Thoracic aorta (tissue), 2 donors: ENCODE results near the gene MACROD1. TPM values are rescaled to one million over a fixed set of nuclear protein-coding genes. Genes with fewer than 3 reads are reported as not detected.

Source experiments
- ATAC-seq: fragments of 150-250 bp; one replicate; pipeline ENCODE4 v1.8.0; 2017; ENCODE audit warnings: low read depth; ENCODE audit not compliant: insufficient number of reproducible peaks, low FRiP score
- DNase-seq: peaks from one replicate; pipeline ENCODE4 v3.0.0-alpha.2; 2020; ENCODE audit warnings: low spot score
- H3K27ac ChIP-seq, 2 donors: fragments of 200-600 bp; sonication (generic); 1 replicate in 1 of 2; 2 replicates in 1 of 2; pipeline ENCODE4 v1.5.1; 2016; ENCODE audit warnings: mild to moderate bottlenecking in 2 of 2, moderate library complexity in 2 of 2
- H3K27me3 ChIP-seq: fragments of 200-600 bp; sonication (generic); replicated peaks from 2 replicates; pipeline ENCODE4 v1.6.0; 2016; ENCODE audit warnings: mild to moderate bottlenecking; ENCODE audit not compliant: insufficient read depth
- H3K36me3 ChIP-seq: fragments of 200-600 bp; sonication (generic); one replicate; pipeline ENCODE4 v1.5.1; 2016
- H3K4me1 ChIP-seq, 2 donors: fragments of 200-600 bp; sonication (generic); 1 replicate in 1 of 2; 2 replicates in 1 of 2; pipeline versions ENCODE4 v1.5.1 to v1.6.0; 2016; ENCODE audit warnings: low read depth in 2 of 2, mild to moderate bottlenecking in 1 of 2; ENCODE audit not compliant: control insufficient read depth in 1 of 2
- H3K4me3 ChIP-seq: fragments of 200-600 bp; sonication (generic); 2 replicates; pipeline ENCODE4 v1.5.1; 2016; ENCODE audit warnings: mild to moderate bottlenecking
- H3K9me3 ChIP-seq: fragments of 200-600 bp; sonication (generic); 2 replicates; pipeline ENCODE4 v1.5.1; 2016
- CTCF ChIP-seq: fragments of 200-600 bp; sonication (generic); IDR thresholded peaks from one replicate; pipeline ENCODE4 v1.5.1; 2019; ENCODE audit warnings: antibody characterized with exemption
- total RNA-seq, 2 donors: library from RNA; depleted of rRNA; stranded (reverse); fragments of >200 nt; gene quantifications; one replicate each; pipeline versions ENCODE4 v1.1.0 to v1.2.3, GENCODE V29; 2016

MACROD1 gene
- total RNA-seq, 2 donors from 2014 or later: 15.8 to 17.6 TPM

DNA sequence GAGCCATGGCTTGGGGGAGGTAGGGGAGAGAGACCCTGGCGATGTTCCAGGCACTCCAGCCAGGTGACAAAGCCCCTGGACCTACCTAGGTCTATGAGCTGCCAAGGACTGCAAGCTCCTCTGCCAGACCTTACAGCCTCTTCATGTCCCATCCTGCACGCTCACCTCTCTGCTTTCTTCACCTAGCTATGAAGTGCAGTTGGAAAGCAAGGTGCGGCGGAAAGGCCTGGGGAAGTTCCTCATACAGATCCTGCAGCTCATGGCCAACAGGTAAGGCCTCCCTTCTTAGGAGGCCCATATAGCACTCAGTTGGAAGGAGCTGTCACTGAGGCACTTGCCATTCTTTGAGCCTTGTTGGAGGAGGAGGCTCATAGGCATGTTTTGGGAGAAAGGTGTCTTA lies 213.3 kb downstream of the MACROD1 start:
- Histone ChIP-seq H3K4me1 (no peaks in the 10 kb centered on the region), H3K36me3 (peaks cover 40% of the 10 kb centered on the region), H3K27me3 (no peaks in the 10 kb centered on the region), H3K4me3 (no peak overlapping the region), H3K27ac (no peak overlapping the region), H3K9me3 (no peaks in the 10 kb centered on the region)
- DNase-seq: no peak
- no peak for TF ChIP-seq CTCF
- no peak for ATAC-seq

GRCh38 chr11:63951779-63952536 lies 214.0 kb downstream of the MACROD1 start:
- no peak for ATAC-seq
- H3K4me1 ChIP-seq: no peaks in the 10 kb centered on the region
- DNase-seq: no peak
- H3K27me3 ChIP-seq: no peaks in the 10 kb centered on the region
- H3K9me3 ChIP-seq: no peaks in the 10 kb centered on the region
- H3K4me3 ChIP-seq: no peak overlapping the region
- peaks cover 40% of the 10 kb centered on the region for H3K36me3 ChIP-seq
- no peak overlapping the region for H3K27ac ChIP-seq
- no peak for TF ChIP-seq CTCF

Other genes starting within 250 kb of the MACROD1 start
- 1 to 10 TPM; 1.4 to 3.8 TPM for gene RCOR2, start 248.9 kb downstream of the MACROD1 start, total RNA-seq
- 10 to 100 TPM; 15.5 to 20.6 TPM for gene NAA40, start 227.1 kb downstream of the MACROD1 start, total RNA-seq
- 100 to 1,000 TPM; 178 to 469 TPM for gene COX8A, start 191.5 kb downstream of the MACROD1 start, total RNA-seq
- gene OTUB1, start 179.7 kb downstream of the MACROD1 start, total RNA-seq: 10 to 100 TPM; 37.7 to 85.6 TPM
- gene FLRT1, start 130.2 kb downstream of the MACROD1 start, total RNA-seq: under 1 TPM in 1 of 2 donors, not detected in 1; 0.41 TPM
- gene STIP1, start 20.1 kb upstream of the MACROD1 start, total RNA-seq: 10 to 100 TPM; 74.7 to 91.2 TPM
- 10 to 100 TPM; 47.2 to 66.6 TPM for gene FERMT3, start 40.6 kb upstream of the MACROD1 start, total RNA-seq
- gene TRPT1, start 60.1 kb upstream of the MACROD1 start, total RNA-seq: 10 to 100 TPM; 67.2 to 95.3 TPM
- gene NUDT22, start 60.2 kb upstream of the MACROD1 start, total RNA-seq: 10 to 100 TPM; 52.3 to 61.6 TPM
- gene DNAJC4, start 64.4 kb upstream of the MACROD1 start, total RNA-seq: 10 to 100 TPM; 13.5 to 53.2 TPM
- 100 to 1,000 TPM in 1 of 2 donors, 10 to 100 TPM in 1; 81.8 to 107 TPM for gene VEGFB, start 68.5 kb upstream of the MACROD1 start, total RNA-seq
- 10 to 100 TPM; 51.7 to 53.0 TPM for gene FKBP2, start 75.0 kb upstream of the MACROD1 start, total RNA-seq
- 100 to 1,000 TPM in 1 of 2 donors, 10 to 100 TPM in 1; 75.3 to 122 TPM for gene PPP1R14B, start 80.8 kb upstream of the MACROD1 start, total RNA-seq
- 10 to 100 TPM; 31.5 to 39.7 TPM for gene PLCB3, start 85.4 kb upstream of the MACROD1 start, total RNA-seq
- 10 to 100 TPM; 39.2 to 83.8 TPM for gene BAD, start 118.6 kb upstream of the MACROD1 start, total RNA-seq
- gene GPR137, start 119.7 kb upstream of the MACROD1 start, total RNA-seq: 10 to 100 TPM in 1 of 2 donors, 1 to 10 TPM in 1; 8.7 to 19.0 TPM
- gene KCNK4, start 125.2 kb upstream of the MACROD1 start, total RNA-seq: not detected
- gene CATSPERZ, start 134.2 kb upstream of the MACROD1 start, total RNA-seq: not detected
- 10 to 100 TPM; 33.4 to 46.0 TPM for gene ESRRA, start 139.4 kb upstream of the MACROD1 start, total RNA-seq
- gene TRMT112, start 151.4 kb upstream of the MACROD1 start, total RNA-seq: 100 to 1,000 TPM; 157 to 218 TPM
- 100 to 1,000 TPM in 1 of 2 donors, 10 to 100 TPM in 1; 91.1 to 136 TPM for gene PRDX5, start 152.0 kb upstream of the MACROD1 start, total RNA-seq
- gene CCDC88B, start 174.1 kb upstream of the MACROD1 start, total RNA-seq: 10 to 100 TPM; 10.3 to 19.0 TPM
- gene RPS6KA4, start 193.0 kb upstream of the MACROD1 start, total RNA-seq: 10 to 100 TPM; 42.5 to 50.0 TPM